GM18951 (cell line): ENCODE data around the gene CRAMP1.

ENCODE experiments used
- POLR2A ChIP-seq: IDR thresholded peaks from 4 replicates; pipeline ENCODE4 v1.6.1; 2011; ENCODE audit warnings: mild to moderate bottlenecking; ENCODE audit not compliant: insufficient read length, insufficient read depth; ENCODE audit errors: extremely low read depth
- in situ Hi-C: fragments of 300-500 bp; cut with MboI; formaldehyde crosslinking; loops from one replicate; pipeline ENCODE4 v1.12.0; 2022; ENCODE audit warnings: low sequenced_read_pairs, mixed read lengths, inconsistent platforms; ENCODE audit not compliant: unreplicated experiment

The CRAMP1 gene

GRCh38 chr16:1657841-1658240 is 45.7 kb downstream of the CRAMP1 start:
- TF ChIP-seq POLR2A: no peak
- in situ Hi-C loops: no loop called here

GRCh38 chr16:1659031-1659430 is 46.9 kb downstream of the CRAMP1 start:
- in situ Hi-C loops: no loop called here
- no peak for TF ChIP-seq POLR2A

GRCh38 chr16:1661826-1662225 is 49.7 kb downstream of the CRAMP1 start:
- TF ChIP-seq POLR2A: no peak
- in situ Hi-C loops: no loop called here

- in situ Hi-C loops: no loop called here
- no peak for TF ChIP-seq POLR2A
These were observed 50.4 kb downstream of the CRAMP1 start for GRCh38 chr16:1662543-1662942.

- in situ Hi-C loops: no loop called here
- no peak for TF ChIP-seq POLR2A
These were observed 53.7 kb downstream of the CRAMP1 start for GRCh38 chr16:1665829-1666228.

- in situ Hi-C loops: no loop called here
- TF ChIP-seq POLR2A: no peak
These were observed 54.2 kb downstream of the CRAMP1 start for GRCh38 chr16:1666316-1666715.

GRCh38 chr16:1667271-1667670 is 55.1 kb downstream of the CRAMP1 start:
- in situ Hi-C loops: no loop called here
- TF ChIP-seq POLR2A: no peak

- no peak for TF ChIP-seq POLR2A
These were observed 55.8 kb downstream of the CRAMP1 start for GRCh38 chr16:1667916-1668315.

GRCh38 chr16:1668612-1669319 is 56.6 kb downstream of the CRAMP1 start:
- TF ChIP-seq POLR2A: no peak
- in situ Hi-C loops: no loop called here

More at GRCh38 chr16:1667916-1668315, 55.8 kb downstream of the CRAMP1 start:
- in situ Hi-C loops: no loop called here

- no peak for TF ChIP-seq POLR2A
- in situ Hi-C loops: no loop called here
These were observed 57.5 kb downstream of the CRAMP1 start for GRCh38 chr16:1669698-1670097.

- in situ Hi-C loops: no loop called here
- no peak for TF ChIP-seq POLR2A
These were observed 58.2 kb downstream of the CRAMP1 start for GRCh38 chr16:1670371-1670770.

GRCh38 chr16:1670866-1671265 is 58.7 kb downstream of the CRAMP1 start:
- TF ChIP-seq POLR2A: no peak
- in situ Hi-C loops: no loop called here

- in situ Hi-C loops: no loop called here
These were observed 61.4 kb downstream of the CRAMP1 start for GRCh38 chr16:1673424-1674151.

GRCh38 chr16:1674306-1674705 is 62.1 kb downstream of the CRAMP1 start:
- in situ Hi-C loops: no loop called here
- no peak for TF ChIP-seq POLR2A

More at GRCh38 chr16:1673424-1674151, 61.4 kb downstream of the CRAMP1 start:
- TF ChIP-seq POLR2A: no peak

GRCh38 chr16:1674751-1675664 is 62.8 kb downstream of the CRAMP1 start:
- in situ Hi-C loops: no loop called here
- no peak for TF ChIP-seq POLR2A
